AG08396 (cell line): ENCODE results near the gene MCC.
A peak's percentile ranks its signal among the peaks of the same experiment; 100 is the strongest.

ENCODE experiments used
- DNase-seq: peaks from one replicate; pipeline ENCODE4 v3.0.0; 2012; ENCODE audit warnings: low spot score, mixed read lengths

The MCC gene

GRCh38 chr5:113317636-113318035 is 170.6 kb downstream of the MCC start:
- DNase-seq = no peak

GRCh38 chr5:113311301-113311700 is 177.0 kb downstream of the MCC start:
- no peak for DNase-seq

- no peak for DNase-seq
These were observed 186.1 kb downstream of the MCC start for GRCh38 chr5:113302120-113302519.

DNA sequence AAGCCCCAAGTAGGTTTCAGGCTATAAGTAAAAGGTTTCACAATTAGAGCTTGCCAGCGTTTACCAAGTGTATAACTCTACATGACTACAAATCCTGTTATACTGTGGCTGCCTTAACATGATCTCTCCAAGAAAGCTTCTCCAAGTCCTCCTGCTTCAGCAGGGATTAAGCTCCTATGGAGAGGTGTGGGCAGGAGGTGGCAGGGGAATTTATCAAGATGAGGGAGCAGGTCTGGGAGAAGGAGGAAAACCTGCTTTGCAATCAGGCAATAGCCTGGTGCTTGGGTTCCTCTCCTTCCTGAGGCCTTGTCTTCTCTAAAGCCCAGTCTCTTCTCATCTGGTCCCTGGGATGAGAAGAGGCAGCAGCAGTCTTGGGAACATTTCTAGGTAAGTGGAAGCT is 188.7 kb downstream of the MCC start:
- DNase-seq = no peak

GRCh38 chr5:113296676-113297075 is 191.6 kb downstream of the MCC start:
- DNase-seq = no peak

- no peak for DNase-seq
These were observed 193.1 kb downstream of the MCC start for GRCh38 chr5:113295111-113295539.

GRCh38 chr5:113294311-113295110 is 193.7 kb downstream of the MCC start:
- DNase-seq = peak; percentile 92

- peak; percentile 27 for DNase-seq
These were observed 194.3 kb downstream of the MCC start for GRCh38 chr5:113293975-113294310.

DNA sequence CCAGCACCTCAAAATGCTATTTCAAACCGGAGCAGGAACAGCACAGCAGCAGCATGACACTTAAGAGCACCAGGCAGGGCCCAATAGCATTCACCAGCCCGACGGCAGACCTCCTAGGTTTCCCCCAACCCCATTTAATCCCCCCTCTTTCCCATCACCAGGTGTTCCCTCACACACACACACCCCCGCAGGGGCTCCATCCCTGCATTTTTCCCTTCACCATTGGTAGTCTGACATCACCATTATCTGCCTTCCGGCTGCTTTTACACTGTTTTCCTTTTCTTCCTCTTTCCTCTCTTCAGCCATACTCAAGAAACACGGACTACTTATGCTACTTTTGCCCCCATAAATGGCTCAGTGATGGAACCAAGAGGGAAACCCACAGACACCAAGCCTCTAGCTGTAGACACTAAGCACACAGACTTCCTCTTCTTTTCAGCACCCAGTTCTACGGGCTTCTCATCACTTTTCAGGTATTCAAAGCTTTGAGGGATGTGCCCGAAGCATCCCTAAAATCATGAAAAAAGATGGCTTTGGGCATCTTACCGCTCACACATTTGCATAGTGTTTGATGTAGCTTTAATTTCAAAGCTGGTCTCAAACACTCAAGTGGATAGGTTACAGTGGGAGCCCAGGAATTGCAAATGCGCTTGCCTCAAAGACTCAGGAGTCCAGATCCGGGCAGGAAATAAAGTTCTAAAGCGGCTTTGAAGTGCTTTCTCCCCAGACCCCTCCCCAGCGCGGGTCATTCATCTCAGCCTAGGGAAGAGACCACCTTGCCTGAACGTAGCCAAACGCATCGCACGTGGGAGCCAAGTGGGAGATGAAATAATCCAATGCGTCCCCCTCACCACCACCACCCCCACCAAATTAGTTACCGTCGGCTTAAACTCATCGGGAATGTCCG is 194.9 kb downstream of the MCC start:
- peak; percentile 15 for DNase-seq

DNA sequence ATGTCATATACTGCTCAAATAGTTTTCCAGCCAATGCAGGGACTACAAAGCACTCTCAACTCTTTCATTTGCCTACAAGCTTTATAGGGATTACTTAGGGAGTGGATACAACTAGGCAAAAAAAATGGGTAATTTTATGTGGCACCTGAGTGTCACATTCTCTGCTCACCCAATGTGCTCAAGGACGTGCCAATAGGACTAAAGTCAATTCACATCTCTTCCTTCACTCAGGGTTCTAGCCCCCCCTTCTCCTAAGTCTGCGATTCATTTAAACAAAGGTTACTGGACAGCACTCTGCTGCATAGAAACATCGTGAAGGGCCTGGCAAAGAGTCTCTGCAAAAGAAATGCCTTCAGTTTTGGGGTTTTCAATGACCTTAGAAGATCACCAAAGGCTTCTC is 195.8 kb downstream of the MCC start:
- no peak for DNase-seq

DNA sequence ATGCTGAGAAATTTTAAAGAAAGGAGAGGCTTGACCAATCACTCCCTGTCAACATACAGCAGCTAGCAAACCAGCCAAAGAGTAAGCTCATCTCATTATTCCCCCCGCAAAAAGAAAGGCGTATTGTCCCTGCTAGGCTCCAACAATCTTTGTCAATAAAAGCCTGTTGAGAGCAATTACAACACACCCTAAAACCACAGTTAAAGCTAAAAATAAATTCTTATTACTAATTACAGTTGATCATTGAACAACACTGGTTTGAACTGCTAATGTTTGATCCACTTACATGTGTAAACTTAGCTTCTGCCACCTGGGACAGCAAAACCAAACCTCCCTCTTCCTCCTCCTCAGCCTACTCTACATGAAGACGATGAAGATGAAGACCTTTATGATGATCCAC is 204.7 kb downstream of the MCC start:
- DNase-seq = no peak

GRCh38 chr5:113282472-113282871 is 205.8 kb downstream of the MCC start:
- DNase-seq = no peak

DNA sequence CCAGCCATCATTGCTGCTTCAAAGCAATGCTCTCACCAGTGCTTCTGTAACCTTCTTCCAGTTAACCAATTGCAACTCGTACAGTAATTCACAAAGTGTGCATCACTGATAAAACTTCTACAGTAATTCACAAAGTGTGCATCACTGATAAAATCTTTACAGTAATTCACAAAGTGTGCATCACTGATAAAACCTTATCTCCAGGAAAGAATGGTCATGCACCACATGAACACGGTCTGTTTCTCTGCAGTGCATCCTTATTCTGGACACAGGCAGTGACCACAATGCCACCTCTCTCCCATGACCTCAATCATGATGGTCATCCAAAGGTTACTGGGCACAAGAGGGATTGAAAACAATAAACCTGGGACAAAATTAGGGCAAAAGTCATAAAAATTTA is 207.1 kb downstream of the MCC start:
- no peak for DNase-seq

- no peak for DNase-seq
These were observed 207.7 kb downstream of the MCC start for GRCh38 chr5:113280541-113280940.

- no peak for DNase-seq
These were observed 209.3 kb downstream of the MCC start for GRCh38 chr5:113278976-113279375.

GRCh38 chr5:113276493-113276892 is 211.8 kb downstream of the MCC start:
- DNase-seq = no peak

DNA sequence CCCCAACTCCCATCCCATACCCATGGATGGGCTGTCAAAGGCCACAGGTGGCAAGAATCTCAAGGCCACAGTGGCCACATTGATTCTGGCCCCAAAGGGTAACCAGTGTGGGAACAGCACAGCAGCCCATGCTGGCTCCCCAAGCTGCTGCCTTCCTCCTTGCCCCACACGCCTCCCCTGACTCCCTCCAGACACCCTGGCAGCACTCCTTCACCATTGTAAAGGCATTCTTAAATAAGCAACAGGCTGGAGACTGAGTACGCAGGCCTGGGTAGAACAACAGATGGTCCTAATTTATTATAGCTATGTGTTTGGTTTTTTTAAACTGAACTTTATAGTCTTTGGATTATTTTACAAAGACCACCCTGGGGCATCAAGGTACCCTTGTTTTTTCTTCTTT is 212.3 kb downstream of the MCC start:
- DNase-seq = no peak

DNA sequence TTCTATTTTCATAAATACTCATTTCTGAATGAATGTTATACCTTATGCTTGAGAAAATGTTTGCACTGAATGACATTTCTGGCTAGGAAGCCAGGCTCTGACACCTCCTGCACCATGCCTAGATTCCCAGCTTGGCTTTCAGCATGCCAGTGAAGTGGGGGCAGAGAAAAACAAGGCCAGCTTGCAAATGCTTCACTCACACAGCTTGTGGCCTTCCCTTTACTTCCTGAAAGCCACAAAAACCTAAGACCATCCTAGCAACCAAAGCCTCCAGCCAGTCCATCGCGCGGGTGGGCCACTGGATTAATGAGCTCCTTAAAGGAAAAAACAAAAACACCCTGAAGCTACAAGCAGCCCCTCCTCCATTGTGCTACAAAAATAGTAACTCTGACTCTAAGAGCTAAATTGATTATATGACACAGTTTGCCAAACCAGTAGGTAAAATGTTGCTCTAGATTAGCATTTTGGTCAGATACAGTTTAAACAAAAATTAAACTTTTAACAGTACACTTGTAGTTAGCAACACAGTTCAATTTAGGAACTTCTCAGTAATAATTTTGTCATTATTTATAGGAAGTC is 213.3 kb downstream of the MCC start:
- DNase-seq = no peak

- no peak for DNase-seq
These were observed 214.3 kb downstream of the MCC start for GRCh38 chr5:113273948-113274347.

GRCh38 chr5:113271745-113272454 is 216.4 kb downstream of the MCC start:
- no peak for DNase-seq

- DNase-seq = no peak
These were observed 217.2 kb downstream of the MCC start for GRCh38 chr5:113271015-113271414.

DNA sequence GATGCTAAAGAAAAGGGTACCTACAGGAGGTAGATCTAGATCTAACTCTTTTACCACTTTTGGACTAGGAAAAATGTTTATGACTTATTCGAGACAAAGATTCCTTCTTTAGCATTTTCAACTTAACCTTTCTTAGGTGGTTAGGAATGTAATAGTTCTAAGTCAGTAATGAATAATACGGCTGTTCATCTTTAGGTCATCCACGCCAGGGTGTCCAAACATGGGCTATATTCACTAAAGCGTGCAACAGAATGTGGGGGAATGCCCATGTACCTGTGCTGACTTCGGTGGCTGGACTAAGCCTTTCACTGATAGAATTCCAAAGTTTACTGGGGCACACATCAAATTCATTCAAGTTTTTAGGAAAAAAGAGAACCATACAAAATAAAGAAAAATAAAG is 218.2 kb downstream of the MCC start:
- DNase-seq = no peak
